Keratinocyte (primary cell): ENCODE data around the gene BATF3. TPM values are rescaled to one million over a fixed set of nuclear protein-coding genes. Genes with fewer than 3 reads are reported as not detected.
"Not testable (repeated sequence)": the region's sequence is repeated elsewhere in the genome, so short reads cannot be mapped to it uniquely, and the experiment has no call there.

Experiments used
- DNase-seq: peaks from one replicate; pipeline ENCODE4 v3.0.0-alpha.2; 2011; ENCODE audit warnings: low read depth, missing footprints, low spot score
- FAIRE-seq: peaks from 2 replicates; lab custom pipeline; 2011; peaks lifted over from hg19 to GRCh38; lab: Jason Lieb, UNC
- H2AFZ ChIP-seq: 2 replicates; pipeline ENCODE4 v1.6.0; 2012; ENCODE audit warnings: low read length, control low read depth, inconsistent platforms; ENCODE audit not compliant: control insufficient read depth
- H3K27ac ChIP-seq: 2 replicates; pipeline ENCODE4 v1.5.1; 2011; ENCODE audit warnings: low read length; ENCODE audit not compliant: control insufficient read depth, insufficient read depth
- H3K27me3 ChIP-seq: 3 replicates; pipeline ENCODE4 v1.6.0; 2011; ENCODE audit warnings: low read length; ENCODE audit not compliant: control insufficient read depth, insufficient read depth; ENCODE audit errors: extremely low read depth
- H3K36me3 ChIP-seq, 2 experiments: 2 replicates in 1 of 2; 3 replicates in 1 of 2; pipeline ENCODE4 v1.5.1; 2011; ENCODE audit warnings: low read length in 2 of 2, mild to moderate bottlenecking in 1 of 2; ENCODE audit not compliant: control insufficient read depth in 2 of 2, insufficient read depth in 2 of 2; ENCODE audit errors: extremely low read depth in 1 of 2
- H3K4me1 ChIP-seq: 3 replicates; pipeline ENCODE4 v1.5.1; 2011; ENCODE audit warnings: low read length; ENCODE audit not compliant: control insufficient read depth, insufficient read depth; ENCODE audit errors: extremely low read depth
- H3K4me2 ChIP-seq: 3 replicates; pipeline ENCODE4 v1.6.0; 2011; ENCODE audit warnings: low read depth, low read length; ENCODE audit not compliant: control insufficient read depth, insufficient read depth; ENCODE audit errors: extremely low read depth
- H3K4me3 ChIP-seq, 3 experiments: fragments of 200-600 bp in 1 of 3; sonication (generic) in 1 of 3; 2 replicates in 2 of 3; 3 replicates in 1 of 3; pipeline ENCODE4 v1.5.1; 2011 to 2016; ENCODE audit warnings: low read length in 3 of 3, mild to moderate bottlenecking in 3 of 3, control low read depth in 2 of 3, inconsistent platforms in 1 of 3, low read depth in 1 of 3, mixed read lengths in 1 of 3, mixed run types in 1 of 3, moderate library complexity in 1 of 3; ENCODE audit not compliant: control insufficient read depth in 2 of 3, insufficient read depth in 2 of 3; ENCODE audit errors: extremely low read depth in 1 of 3
- H3K79me2 ChIP-seq: 2 replicates; pipeline ENCODE4 v1.6.0; 2012; ENCODE audit warnings: low read length; ENCODE audit not compliant: control insufficient read depth, insufficient read depth
- H3K9ac ChIP-seq: 3 replicates; pipeline ENCODE4 v1.6.0; 2011; ENCODE audit warnings: low read length; ENCODE audit not compliant: control insufficient read depth, insufficient read depth; ENCODE audit errors: extremely low read depth
- H3K9me1 ChIP-seq: 3 replicates; pipeline ENCODE4 v1.6.0; 2011; ENCODE audit warnings: low read length; ENCODE audit not compliant: control insufficient read depth, insufficient read depth; ENCODE audit errors: extremely low read depth
- H3K9me3 ChIP-seq: 2 replicates; pipeline ENCODE4 v1.5.1; 2012; ENCODE audit warnings: low read depth, low read length; ENCODE audit not compliant: control insufficient read depth
- H4K20me1 ChIP-seq: 3 replicates; pipeline ENCODE4 v1.6.0; 2011; ENCODE audit warnings: low read length; ENCODE audit not compliant: control insufficient read depth, insufficient read depth; ENCODE audit errors: extremely low read depth
- EZH2 ChIP-seq: IDR thresholded peaks from one replicate; pipeline ENCODE4 v1.6.1; 2012; ENCODE audit warnings: inconsistent platforms, mild to moderate bottlenecking, low read length, moderate library complexity
- dilution Hi-C: fragments of 300-500 bp; cut with MboI; formaldehyde crosslinking; loops from one replicate; pipeline ENCODE4 v1.7.0; 2020; ENCODE audit warnings: low sequenced_read_pairs; ENCODE audit not compliant: extremely low pct_ligation_motif_present
- polyA plus RNA-seq, 5 experiments: library from polyadenylated mRNA; depleted of rRNA in 3 of 5; stranded (reverse) in 3 of 5; stranded (forward) in 1 of 5; unstranded in 1 of 5; fragments of >200 nt; gene quantifications; 1 replicate in 1 of 5; 2 replicates in 3 of 5; 3 replicates in 1 of 5; pipeline versions ENCODE4 v1.2.1 to v1.2.3, GENCODE V29; 2011 to 2012; ENCODE audit warnings: missing spikeins in 2 of 5, low read depth in 1 of 5, low replicate concordance in 1 of 5
- TF ChIP-seq, protein P1 (sequence below), 3 experiments: IDR thresholded peaks in 1 of 3; conservative IDR thresholded peaks in 1 of 3; optimal IDR thresholded peaks in 1 of 3; 2 replicates in 2 of 3; 3 replicates in 1 of 3; pipeline versions ENCODE3 to v1.5.1; 2011; ENCODE audit warnings: low read length in 3 of 3, mild to moderate bottlenecking in 3 of 3, moderate library complexity in 2 of 3, control low read depth in 1 of 3, inconsistent platforms in 1 of 3; ENCODE audit not compliant: insufficient read depth in 2 of 3; ENCODE audit errors: extremely low read depth in 1 of 3

BATF3 gene
- polyA plus RNA-seq, 1 donor (not counting 4 experiments of a cell fraction or from before 2014, with no cell fraction given), result not detected

- Histone ChIP-seq H3K4me1 (no peaks in the 10 kb centered on the region), H3K27me3 (no peaks in the 10 kb centered on the region), H3K9me1 (no peaks in the 10 kb centered on the region), H2AFZ (no peak overlapping the region), H3K4me2 (no peak overlapping the region), H4K20me1 (no peaks in the 10 kb centered on the region), H3K27ac (no peak overlapping the region), H3K36me3 (no peaks in the 10 kb centered on the region), H3K9me3 (no peaks in the 10 kb centered on the region), H3K9ac (no peak overlapping the region), H3K79me2 (no peaks in the 10 kb centered on the region), H3K4me3 (no peak overlapping the region)
- dilution Hi-C loops, result no loop called here
- FAIRE-seq (no peak), DNase-seq (no peak)
- TF ChIP-seq, protein P1, sequence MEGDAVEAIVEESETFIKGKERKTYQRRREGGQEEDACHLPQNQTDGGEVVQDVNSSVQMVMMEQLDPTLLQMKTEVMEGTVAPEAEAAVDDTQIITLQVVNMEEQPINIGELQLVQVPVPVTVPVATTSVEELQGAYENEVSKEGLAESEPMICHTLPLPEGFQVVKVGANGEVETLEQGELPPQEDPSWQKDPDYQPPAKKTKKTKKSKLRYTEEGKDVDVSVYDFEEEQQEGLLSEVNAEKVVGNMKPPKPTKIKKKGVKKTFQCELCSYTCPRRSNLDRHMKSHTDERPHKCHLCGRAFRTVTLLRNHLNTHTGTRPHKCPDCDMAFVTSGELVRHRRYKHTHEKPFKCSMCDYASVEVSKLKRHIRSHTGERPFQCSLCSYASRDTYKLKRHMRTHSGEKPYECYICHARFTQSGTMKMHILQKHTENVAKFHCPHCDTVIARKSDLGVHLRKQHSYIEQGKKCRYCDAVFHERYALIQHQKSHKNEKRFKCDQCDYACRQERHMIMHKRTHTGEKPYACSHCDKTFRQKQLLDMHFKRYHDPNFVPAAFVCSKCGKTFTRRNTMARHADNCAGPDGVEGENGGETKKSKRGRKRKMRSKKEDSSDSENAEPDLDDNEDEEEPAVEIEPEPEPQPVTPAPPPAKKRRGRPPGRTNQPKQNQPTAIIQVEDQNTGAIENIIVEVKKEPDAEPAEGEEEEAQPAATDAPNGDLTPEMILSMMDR (optimal IDR thresholded peaks at IDR 0.05 in 1 of 3, IDR thresholded peaks at IDR 0.05 in 1 of 3, conservative IDR thresholded peaks at IDR 0.05 in 1 of 3; ENCODE audit: extremely low read depth in 1 of 3, insufficient read depth in 2 of 3, low read length in 3 of 3), result no peak
- TF ChIP-seq EZH2, result no peak
These were observed 27.9 kb upstream of the BATF3 start for GRCh38 chr1:212727386-212728181.

GRCh38 chr1:212724679-212725078, 25.0 kb upstream of the BATF3 start:
- H4K20me1 ChIP-seq, H3K9me3 ChIP-seq, H3K4me3 ChIP-seq, H3K9me1 ChIP-seq, H3K27ac ChIP-seq, FAIRE-seq, dilution Hi-C loops, DNase-seq, H3K79me2 ChIP-seq, H3K9ac ChIP-seq, H3K36me3 ChIP-seq, H3K4me2 ChIP-seq, H2AFZ ChIP-seq, H3K27me3 ChIP-seq: not testable (repeated sequence)
- peaks cover 12% of the 10 kb centered on the region for H3K4me1 ChIP-seq
